NCI-H1417 (cell line): ENCODE data around the gene PBX3.
A peak's percentile ranks its signal among the peaks of the same experiment; 100 is the strongest.

Experiments
- DNase-seq, 3 experiments: peaks; one replicate each; lab custom pipeline; 2025; lab: John Stamatoyannopoulos, UW

Gene PBX3

GRCh38 chr9:125747053-125747764, at the start of gene PBX3:
PBX3 (plus strand) TSS chr9:125747373.
- peak; percentile 36 to 86 (median 81) for DNase-seq

GRCh38 chr9:125699870-125700269, 47.3 kb upstream of the PBX3 start:
- DNase-seq, result no peak

DNA sequence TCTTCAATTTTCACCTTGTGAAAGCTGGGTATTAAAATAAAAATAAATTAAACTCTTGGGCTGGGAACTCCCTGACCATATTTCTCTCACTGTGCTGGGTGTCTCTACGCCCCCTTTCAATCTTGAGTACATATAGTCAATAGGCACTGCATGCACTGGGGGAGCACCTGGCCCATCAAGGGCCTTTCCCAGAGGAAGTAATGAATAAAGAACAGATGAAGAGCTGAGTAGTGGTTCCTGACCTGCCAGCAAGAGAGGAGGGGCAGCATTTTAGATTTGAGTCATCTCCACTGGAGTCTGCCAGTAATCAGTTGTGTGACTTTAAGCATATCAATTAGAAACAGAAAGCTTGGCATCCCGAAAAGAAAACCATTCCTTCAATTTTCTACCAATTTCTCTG, 46.4 kb upstream of the PBX3 start:
- DNase-seq, result peak in 2 of 3 experiments; percentile 12 to 34

DNA sequence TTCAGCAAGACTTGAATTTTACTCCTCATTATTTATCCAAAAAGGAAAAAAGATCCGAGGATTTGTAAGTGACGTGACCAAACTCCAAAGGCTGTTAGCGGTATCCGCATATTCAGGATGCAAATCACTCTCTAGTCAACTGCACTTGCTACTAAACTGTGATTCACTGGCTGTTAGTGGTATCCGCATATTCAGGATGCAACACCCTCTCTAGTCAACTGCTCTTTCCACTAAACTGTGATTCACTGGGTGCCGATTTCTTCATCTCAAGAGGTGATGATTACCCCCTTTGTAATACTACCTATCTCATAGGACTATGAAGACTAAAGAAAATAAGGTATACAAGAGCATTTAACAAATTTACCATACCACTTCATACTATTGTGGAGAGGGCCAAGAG, 45.8 kb upstream of the PBX3 start:
- DNase-seq, result no peak

- DNase-seq, result no peak
Measured at GRCh38 chr9:125703662-125704061, 43.5 kb upstream of the PBX3 start.

DNA sequence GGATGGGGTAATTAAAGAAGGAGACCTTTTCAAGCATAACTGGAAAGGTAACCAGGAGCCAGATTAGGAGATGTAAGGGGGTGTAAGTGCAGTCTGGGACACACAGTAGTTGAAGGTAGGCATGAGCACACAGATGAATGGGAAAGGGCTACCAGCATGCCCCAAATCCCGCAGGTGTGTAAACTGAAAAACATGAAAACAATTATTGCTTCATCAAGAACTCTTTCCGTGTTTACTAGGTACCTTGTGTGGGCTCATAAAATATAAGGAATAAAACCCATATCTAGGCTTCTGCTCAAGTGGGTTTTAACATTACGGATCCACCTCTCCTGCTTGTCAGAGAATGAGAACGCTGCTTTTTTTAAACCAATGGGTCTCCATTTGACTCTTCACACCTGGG, 41.3 kb upstream of the PBX3 start:
- DNase-seq, result no peak

DNA sequence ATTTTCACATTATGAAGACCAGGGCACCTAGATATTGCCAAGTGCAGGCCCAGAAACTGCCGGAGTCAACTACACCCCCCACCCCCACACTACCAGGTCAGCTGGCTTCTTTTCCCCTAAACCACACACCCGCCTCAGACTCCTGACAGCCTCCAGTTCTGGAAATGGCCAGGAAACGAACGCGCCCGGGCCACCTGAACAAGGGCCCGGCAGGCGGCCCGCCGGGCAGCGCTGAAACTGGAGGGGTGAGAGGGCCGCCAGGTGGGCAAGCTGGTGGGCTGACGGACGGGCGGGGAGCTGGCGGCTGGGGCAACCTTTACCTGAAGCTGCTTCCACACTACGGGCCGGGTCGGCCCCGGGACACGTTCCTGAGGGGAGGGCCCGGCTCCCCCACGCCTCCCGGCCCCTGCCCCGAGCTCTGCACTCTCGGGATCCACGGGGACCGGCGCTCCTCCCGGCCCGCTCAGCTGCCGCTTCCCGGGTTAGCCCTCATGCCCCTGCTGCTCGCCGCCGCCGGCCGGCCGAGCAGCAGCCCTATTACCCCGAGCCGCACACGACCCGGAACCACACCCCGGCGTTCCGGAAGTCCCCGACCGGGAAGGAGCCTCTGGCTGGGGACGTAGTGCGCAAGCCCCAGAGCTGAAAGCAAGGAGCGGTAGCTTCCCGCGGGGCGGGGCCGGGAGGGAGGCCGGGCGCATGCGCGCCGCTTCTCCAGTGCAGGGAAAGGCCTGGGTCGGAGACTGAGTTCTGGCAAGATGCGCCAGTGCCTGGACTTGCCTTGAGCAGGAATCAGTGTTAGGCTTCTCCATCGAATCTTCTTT, 40.3 kb upstream of the PBX3 start, which contains the start of gene MAPKAP1:
MAPKAP1 (minus strand) TSS at position 558 of the 821 bp plus-strand sequence. CDS start 34,634 bp downstream, outside the sequence.
- DNase-seq, result peak; percentile 90 to 98 (median 98)

DNA sequence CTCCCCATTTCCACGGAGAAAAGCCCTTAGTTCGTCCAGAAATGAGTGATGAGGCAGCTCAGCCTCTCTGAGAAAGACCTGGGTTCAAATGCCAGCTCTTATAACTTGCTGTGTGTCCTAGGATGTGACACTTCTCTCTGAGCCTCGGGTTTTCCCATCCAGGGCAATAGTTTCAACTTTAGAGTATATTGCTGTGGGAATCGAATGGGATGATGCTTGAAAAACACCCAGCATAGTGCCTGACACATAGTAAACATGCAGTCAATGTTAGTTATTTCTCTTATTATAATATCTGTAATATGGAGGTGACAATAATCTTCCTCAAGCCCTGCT, 39.7 kb upstream of the PBX3 start:
- DNase-seq, result no peak

DNA sequence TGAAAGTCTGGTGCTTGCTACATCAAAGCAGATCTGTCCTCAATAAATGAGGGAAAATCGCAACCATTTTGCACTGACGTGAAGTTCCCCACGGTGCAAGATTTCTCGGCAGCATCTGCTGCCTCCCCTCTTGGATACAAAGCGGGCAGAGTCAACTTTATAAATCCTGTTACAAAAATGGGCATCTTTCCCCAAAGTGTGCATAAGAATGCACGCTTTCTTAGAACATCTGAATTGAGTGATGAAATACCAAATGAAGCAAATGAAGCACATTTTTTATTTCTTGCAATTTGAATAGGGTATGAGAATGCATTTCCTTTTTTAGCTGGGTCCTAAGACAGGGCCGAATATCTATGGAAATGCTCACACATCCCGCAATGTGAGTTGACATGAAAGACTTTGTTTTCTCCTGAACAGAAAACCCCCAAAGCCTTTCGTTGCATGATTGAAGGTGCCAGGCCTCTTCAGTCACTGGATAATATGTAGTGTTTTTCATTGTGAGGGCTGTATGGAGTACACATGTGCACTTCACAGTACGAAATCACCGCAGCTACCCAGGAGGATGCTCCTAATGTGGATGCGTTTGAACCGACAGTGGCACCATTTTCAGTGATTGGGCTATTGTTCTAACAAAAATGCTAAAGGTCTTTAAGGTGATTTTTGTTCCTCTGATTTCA, 20.6 kb upstream of the PBX3 start:
- no peak for DNase-seq

DNA sequence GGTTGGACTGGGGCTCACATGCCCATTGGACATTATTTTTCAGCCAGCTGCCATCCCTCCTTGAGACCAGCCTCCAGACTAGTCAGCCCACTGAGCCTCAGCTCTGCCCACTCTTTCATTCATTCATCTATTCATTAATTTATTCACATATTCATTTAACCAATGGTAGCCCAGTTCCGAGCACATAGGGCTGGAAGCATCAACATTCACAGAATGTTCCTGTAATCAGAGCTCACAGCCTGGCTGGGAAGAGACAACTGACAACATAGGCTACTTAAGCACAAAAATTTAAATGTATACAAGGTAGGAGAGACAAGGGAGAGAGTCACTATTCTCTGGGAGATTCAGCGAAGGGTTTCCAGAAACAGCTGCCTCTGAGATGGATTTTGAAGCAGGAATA, 17.0 kb upstream of the PBX3 start:
- no peak for DNase-seq

DNA sequence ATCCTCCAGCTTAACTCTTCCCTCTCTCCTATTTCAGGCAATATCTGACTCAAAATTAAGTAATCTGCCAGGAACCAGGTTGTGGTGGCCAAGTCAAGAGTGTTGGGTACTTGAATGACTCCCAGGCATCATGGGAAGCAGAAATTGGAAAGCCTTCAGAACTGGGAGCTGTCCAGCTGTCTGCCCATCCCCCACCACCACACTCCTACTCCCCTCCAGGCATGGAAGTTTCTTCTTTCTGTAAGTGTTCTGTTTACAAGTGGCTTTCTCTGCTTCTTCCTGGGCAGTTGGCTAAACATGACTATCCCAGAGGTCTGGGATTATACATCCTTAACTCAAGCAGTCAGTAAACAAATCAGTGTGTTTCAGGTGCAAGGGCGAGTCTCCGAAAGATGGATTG, 14.6 kb upstream of the PBX3 start:
- DNase-seq, result peak in 1 of 3 experiments; percentile 10

DNA sequence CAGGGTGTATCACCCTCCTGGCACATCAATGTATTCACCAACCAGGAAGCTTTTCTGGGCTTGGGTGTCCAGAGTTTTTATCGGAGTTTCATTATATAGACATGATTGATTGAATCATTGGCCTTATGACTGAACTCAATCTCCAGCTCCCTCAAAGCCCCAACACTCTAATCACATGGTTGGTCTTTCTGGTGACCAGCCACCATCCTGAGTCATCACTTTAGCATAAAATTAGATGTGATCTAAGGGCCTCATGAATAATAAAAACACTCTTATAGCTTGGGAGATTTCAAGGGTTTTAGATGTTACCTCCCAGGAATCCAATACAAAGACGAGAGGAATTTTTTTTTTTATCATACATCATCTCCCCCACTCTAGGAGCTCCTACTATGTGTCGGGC, 7.7 kb upstream of the PBX3 start:
- DNase-seq, result no peak

DNA sequence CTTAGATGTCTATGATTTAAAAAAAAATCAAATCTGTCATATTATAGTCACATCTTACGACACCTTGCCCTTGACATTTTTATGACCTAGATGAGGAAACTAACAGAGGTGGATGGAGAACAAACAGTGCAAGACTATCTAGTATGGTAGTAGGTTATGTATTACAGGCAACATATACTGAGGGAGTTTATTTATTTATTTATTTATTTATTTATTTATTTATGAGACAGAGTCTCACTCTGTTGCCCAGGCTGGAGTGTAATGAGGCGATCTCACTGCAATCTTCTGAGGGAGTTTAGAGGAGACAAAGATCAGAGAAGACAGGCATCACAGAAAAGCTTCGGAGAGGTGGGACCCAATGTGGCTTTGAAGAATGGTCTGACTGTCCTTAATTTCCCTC, 4.5 kb upstream of the PBX3 start:
- no peak for DNase-seq

- DNase-seq, result peak in 1 of 3 experiments; percentile 70
Measured at GRCh38 chr9:125743682-125744428, 3.3 kb upstream of the PBX3 start.

DNA sequence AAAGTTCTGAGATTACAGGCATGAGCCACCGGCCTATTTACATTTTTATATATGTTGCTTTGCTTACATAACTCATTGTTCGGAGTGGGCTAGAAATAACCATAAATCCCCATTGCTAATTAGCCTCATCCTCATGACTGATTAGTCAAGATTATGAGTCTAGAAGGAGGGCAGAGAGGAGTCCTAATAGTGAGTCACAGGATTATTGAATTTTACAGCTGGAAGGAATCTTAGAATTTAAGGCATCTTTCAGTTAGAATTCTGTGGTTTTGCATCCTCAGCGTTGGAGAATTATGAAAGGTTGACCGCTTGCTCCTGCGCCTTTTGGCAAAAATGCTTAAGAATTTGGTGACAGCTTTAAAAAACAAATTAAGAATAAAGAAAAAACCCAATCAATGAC, 2.6 kb upstream of the PBX3 start:
- DNase-seq, result peak in 1 of 3 experiments; percentile 39

- DNase-seq, result no peak
Measured at GRCh38 chr9:125745018-125745417, 2.2 kb upstream of the PBX3 start.

DNA sequence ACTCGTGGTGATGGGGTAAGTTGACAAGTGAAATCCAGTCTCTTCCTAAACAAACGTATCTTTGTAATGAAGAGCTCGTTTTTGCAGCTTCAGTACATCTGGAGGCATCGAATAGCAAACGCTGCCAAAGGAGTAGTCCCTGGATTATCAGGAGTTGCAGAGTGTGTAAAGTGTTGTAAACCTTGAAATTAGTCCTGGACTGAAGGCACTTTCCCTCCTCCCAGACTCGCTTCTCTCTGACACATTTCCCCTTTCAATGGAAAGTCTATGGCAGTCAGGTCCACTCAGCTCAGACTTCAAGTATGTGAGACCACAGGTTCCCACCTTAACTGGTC, 1.5 kb upstream of the PBX3 start:
- DNase-seq, result peak in 1 of 3 experiments; percentile 54

- peak; percentile 92 to 98 (median 98) for DNase-seq
Measured at GRCh38 chr9:125746017-125746773, 978 bp upstream of the PBX3 start.

- no peak for DNase-seq
Measured at GRCh38 chr9:125746774-125747052, 460 bp upstream of the PBX3 start.

- DNase-seq, result peak in 2 of 3 experiments; percentile 75 to 77
Measured at GRCh38 chr9:125747765-125748445, 732 bp downstream of the PBX3 start.
